Large intestine (tissue), 3 donors: ENCODE results near the gene SPTA1. TPM values are rescaled to one million over a fixed set of nuclear protein-coding genes. Genes with fewer than 3 reads are reported as not detected.
"Not testable (repeated sequence)": the region's sequence is repeated elsewhere in the genome, so short reads cannot be mapped to it uniquely, and the experiment has no call there.

Experiments used
- DNase-seq, 2 donors: peaks; one replicate each; pipeline versions ENCODE4 v3.0.0 to v3.0.0-alpha.2; 2013
- H3K27ac ChIP-seq: one replicate; pipeline ENCODE4 v1.5.1; 2013; ENCODE audit warnings: low read length
- H3K27me3 ChIP-seq: 2 replicates; pipeline ENCODE4 v1.6.1; 2013; ENCODE audit warnings: low read length; ENCODE audit not compliant: control insufficient read depth, insufficient read depth
- H3K36me3 ChIP-seq: 2 replicates; pipeline ENCODE4 v1.6.1; 2013; ENCODE audit warnings: low read length; ENCODE audit not compliant: control insufficient read depth, insufficient read depth
- H3K4me1 ChIP-seq: one replicate; pipeline ENCODE4 v1.6.1; 2013; ENCODE audit warnings: low read length; ENCODE audit not compliant: control insufficient read depth, insufficient read depth
- H3K4me3 ChIP-seq: one replicate; pipeline ENCODE4 v1.5.1; 2013; ENCODE audit warnings: low read length
- H3K9me3 ChIP-seq: one replicate; pipeline ENCODE4 v1.6.1; 2013; ENCODE audit warnings: mild to moderate bottlenecking, low read depth, low read length, moderate library complexity; ENCODE audit not compliant: control insufficient read depth
- WGBS: methylation state at CpG from one replicate; pipeline ENCODE4 v1.1.5; 2013; ENCODE audit warnings: low lambda C conversion rate; ENCODE audit not compliant: insufficient coverage; 5-methylcytosine and 5-hydroxymethylcytosine counted together
- polyA plus RNA-seq: library from polyadenylated mRNA; unstranded; fragments of 120-200 nt; gene quantifications from one replicate; pipeline ENCODE4 v1.2.1, GENCODE V29; 2013

SPTA1 gene
- polyA plus RNA-seq, 1 donor = 3.7 TPM

GRCh38 chr1:158716335-158716734 lies 29.8 kb upstream of the SPTA1 start:
- 80% methylated on average over 1 of the region's 1 CpG for WGBS
- H3K4me3 ChIP-seq = no peak overlapping the region
- H3K27me3 ChIP-seq = no peaks in the 10 kb centered on the region
- no peaks in the 10 kb centered on the region for H3K4me1 ChIP-seq
- H3K36me3 ChIP-seq = no peaks in the 10 kb centered on the region
- no peak for DNase-seq
- H3K9me3 ChIP-seq = no peaks in the 10 kb centered on the region
- no peak overlapping the region for H3K27ac ChIP-seq

GRCh38 chr1:158714754-158715153 lies 28.2 kb upstream of the SPTA1 start:
- no CpG with 5 or more reads among the region's 1 CpG for WGBS
- Histone ChIP-seq H3K27me3 (no peaks in the 10 kb centered on the region), H3K36me3 (no peaks in the 10 kb centered on the region), H3K9me3 (no peaks in the 10 kb centered on the region), H3K27ac (no peak overlapping the region), H3K4me1 (no peaks in the 10 kb centered on the region), H3K4me3 (no peak overlapping the region)
- DNase-seq = no peak

- Histone ChIP-seq H3K9me3 (no peaks in the 10 kb centered on the region), H3K4me1 (no peaks in the 10 kb centered on the region), H3K27me3 (no peaks in the 10 kb centered on the region), H3K4me3 (no peak overlapping the region), H3K36me3 (no peaks in the 10 kb centered on the region), H3K27ac (no peak overlapping the region)
- no peak for DNase-seq
- WGBS = 74% methylated on average over 4 of the region's 4 CpGs
Measured at GRCh38 chr1:158711098-158711497, 24.6 kb upstream of the SPTA1 start.

- no peak overlapping the region for H3K4me3 ChIP-seq
- DNase-seq = no peak
- H3K4me1 ChIP-seq = no peaks in the 10 kb centered on the region
- no peak overlapping the region for H3K27ac ChIP-seq
- H3K9me3 ChIP-seq = no peaks in the 10 kb centered on the region
- no peaks in the 10 kb centered on the region for H3K36me3 ChIP-seq
- 50% methylated on average over 2 of the region's 2 CpGs for WGBS
- no peaks in the 10 kb centered on the region for H3K27me3 ChIP-seq
Measured at GRCh38 chr1:158706096-158706495, 19.6 kb upstream of the SPTA1 start.

GRCh38 chr1:158700552-158700951 lies 14.0 kb upstream of the SPTA1 start, which contains the start of gene OR6K2:
TSS of gene OR6K2 (minus strand) at chr1:158700652. CDS start at chr1:158700652, 0 bp downstream.
- Histone ChIP-seq H3K4me3 (no peak within 1 kb of the TSS), H3K4me1 (no peaks in the 10 kb centered on the region), H3K9me3 (no peaks in the 10 kb centered on the region), H3K36me3 (no peaks in the 10 kb centered on the region), H3K27me3 (no peaks in the 10 kb centered on the region), H3K27ac (no peak within 1 kb of the TSS)
- DNase-seq = no peak
- WGBS = no CpG with 5 or more reads among the region's 4 CpGs

- DNase-seq = no peak
- no peaks in the 10 kb centered on the region for H3K4me1 ChIP-seq
- no peak overlapping the region for H3K27ac ChIP-seq
- H3K36me3 ChIP-seq = no peaks in the 10 kb centered on the region
- WGBS = no CpG with 5 or more reads among the region's 2 CpGs
- no peaks in the 10 kb centered on the region for H3K9me3 ChIP-seq
- no peaks in the 10 kb centered on the region for H3K27me3 ChIP-seq
- H3K4me3 ChIP-seq = no peak overlapping the region
Measured at GRCh38 chr1:158694596-158694995, 8.1 kb upstream of the SPTA1 start.

GRCh38 chr1:158692356-158692755 lies 5.8 kb upstream of the SPTA1 start:
- Histone ChIP-seq H3K4me1 (no peaks in the 10 kb centered on the region), H3K9me3 (no peaks in the 10 kb centered on the region), H3K27me3 (no peaks in the 10 kb centered on the region), H3K4me3 (no peak overlapping the region), H3K36me3 (no peaks in the 10 kb centered on the region), H3K27ac (no peak overlapping the region)
- no peak for DNase-seq

- H3K27ac ChIP-seq = no peak overlapping the region
- H3K4me1 ChIP-seq = no peaks in the 10 kb centered on the region
- H3K4me3 ChIP-seq = no peak overlapping the region
- H3K36me3 ChIP-seq = no peaks in the 10 kb centered on the region
- H3K27me3 ChIP-seq = no peaks in the 10 kb centered on the region
- DNase-seq = no peak
- H3K9me3 ChIP-seq = no peaks in the 10 kb centered on the region
Measured at GRCh38 chr1:158691907-158692306, 5.4 kb upstream of the SPTA1 start.

- H3K36me3 ChIP-seq, DNase-seq, H3K27ac ChIP-seq, H3K27me3 ChIP-seq, H3K9me3 ChIP-seq, H3K4me1 ChIP-seq, H3K4me3 ChIP-seq: not testable (repeated sequence)
- 43% methylated on average over 1 of the region's 1 CpG for WGBS
Measured at GRCh38 chr1:158691149-158691548, 4.6 kb upstream of the SPTA1 start.

GRCh38 chr1:158689875-158690274 lies 3.4 kb upstream of the SPTA1 start:
- no peak for DNase-seq
- Histone ChIP-seq H3K9me3 (no peaks in the 10 kb centered on the region), H3K27me3 (no peaks in the 10 kb centered on the region), H3K4me3 (no peak overlapping the region), H3K27ac (no peak overlapping the region), H3K4me1 (no peaks in the 10 kb centered on the region), H3K36me3 (no peaks in the 10 kb centered on the region)

GRCh38 chr1:158689110-158689509 lies 2.6 kb upstream of the SPTA1 start:
- Histone ChIP-seq H3K4me1 (no peaks in the 10 kb centered on the region), H3K27me3 (no peaks in the 10 kb centered on the region), H3K27ac (no peak overlapping the region), H3K4me3 (no peak overlapping the region), H3K36me3 (no peaks in the 10 kb centered on the region), H3K9me3 (no peaks in the 10 kb centered on the region)
- WGBS = no CpG with 5 or more reads among the region's 1 CpG
- no peak for DNase-seq
